GM18951 (cell line): Measurements from ENCODE around the gene PRDM1.

Experiments used
- POLR2A ChIP-seq: IDR thresholded peaks from 4 replicates; pipeline ENCODE4 v1.6.1; 2011; ENCODE audit warnings: mild to moderate bottlenecking; ENCODE audit not compliant: insufficient read length, insufficient read depth; ENCODE audit errors: extremely low read depth
- in situ Hi-C: fragments of 300-500 bp; cut with MboI; formaldehyde crosslinking; loops from one replicate; pipeline ENCODE4 v1.12.0; 2022; ENCODE audit warnings: low sequenced_read_pairs, mixed read lengths, inconsistent platforms; ENCODE audit not compliant: unreplicated experiment

Gene PRDM1

GRCh38 chr6:106119546-106119945 is 33.4 kb downstream of the PRDM1 start:
- in situ Hi-C loops: no loop called here
- TF ChIP-seq POLR2A: no peak

- in situ Hi-C loops: no loop called here
- TF ChIP-seq POLR2A: no peak
Observed at GRCh38 chr6:106120006-106120405, 33.9 kb downstream of the PRDM1 start.

GRCh38 chr6:106120406-106120805 is 34.3 kb downstream of the PRDM1 start:
- no peak for TF ChIP-seq POLR2A
- in situ Hi-C loops: no loop called here

- no peak for TF ChIP-seq POLR2A
- in situ Hi-C loops: no loop called here
Observed at GRCh38 chr6:106122306-106122918, 36.3 kb downstream of the PRDM1 start.

GRCh38 chr6:106122938-106123656 is 37.0 kb downstream of the PRDM1 start:
- no peak for TF ChIP-seq POLR2A
- in situ Hi-C loops: no loop called here

GRCh38 chr6:106124015-106124414 is 37.9 kb downstream of the PRDM1 start:
- no peak for TF ChIP-seq POLR2A
- in situ Hi-C loops: no loop called here

- no peak for TF ChIP-seq POLR2A
- in situ Hi-C loops: no loop called here
Observed at GRCh38 chr6:106124437-106125430, 38.6 kb downstream of the PRDM1 start.

- in situ Hi-C loops: no loop called here
- peak; percentile 15 for TF ChIP-seq POLR2A
Observed at GRCh38 chr6:106125925-106126435, 39.8 kb downstream of the PRDM1 start.

- TF ChIP-seq POLR2A: no peak
- in situ Hi-C loops: no loop called here
Observed at GRCh38 chr6:106126482-106126881, 40.3 kb downstream of the PRDM1 start.

- in situ Hi-C loops: no loop called here
- TF ChIP-seq POLR2A: no peak
Observed at GRCh38 chr6:106128981-106129781, 43.0 kb downstream of the PRDM1 start.

GRCh38 chr6:106132153-106132698 is 46.1 kb downstream of the PRDM1 start:
- in situ Hi-C loops: no loop called here
- TF ChIP-seq POLR2A: no peak

- in situ Hi-C loops: no loop called here
- no peak for TF ChIP-seq POLR2A
Observed at GRCh38 chr6:106133040-106133439, 46.9 kb downstream of the PRDM1 start.
